ENCODE measurements around the gene P2RX4.
"Not testable (repeated sequence)": the region's sequence is repeated elsewhere in the genome, so short reads cannot be mapped to it uniquely, and the experiment has no call there.

Gene P2RX4

GRCh38 chr12:121259074-121259473 is 49.1 kb downstream of the P2RX4 start:
- in situ Hi-C loops (cut with HindIII; ENCODE audit: low pct_ligation_motif_present, low pct_unique_long_range_greater_than_20kb, low sequenced_read_pairs): no loop called here
- no peak for DNase-seq

GRCh38 chr12:121260091-121260490 is 50.2 kb downstream of the P2RX4 start:
- in situ Hi-C loops (cut with HindIII; ENCODE audit: low pct_ligation_motif_present, low pct_unique_long_range_greater_than_20kb, low sequenced_read_pairs): no loop called here
- no peak for DNase-seq

DNA sequence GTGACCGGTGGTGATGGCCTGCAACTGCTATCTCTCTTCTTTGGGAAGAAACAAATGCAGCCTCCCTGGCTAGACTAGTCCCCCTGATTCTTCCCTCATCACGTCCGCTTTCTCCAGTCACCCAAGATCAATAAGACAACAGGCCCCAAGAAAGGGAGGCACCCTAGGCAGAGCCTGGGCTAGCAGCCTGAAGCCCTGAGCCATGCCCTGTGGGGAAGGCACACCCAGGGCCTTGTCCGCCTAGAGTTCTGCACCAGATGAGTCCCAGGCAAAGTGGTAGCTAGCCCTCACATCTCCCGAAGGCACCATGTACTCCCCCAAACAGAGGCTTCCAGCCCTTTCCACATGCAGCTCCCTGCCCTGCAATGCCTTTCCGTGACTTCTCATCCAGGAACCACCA is 51.5 kb downstream of the P2RX4 start:
- in situ Hi-C loops (cut with HindIII; ENCODE audit: low pct_ligation_motif_present, low pct_unique_long_range_greater_than_20kb, low sequenced_read_pairs): no loop called here
- no peak for DNase-seq

- no peak for DNase-seq
- in situ Hi-C loops (cut with HindIII; ENCODE audit: low pct_ligation_motif_present, low pct_unique_long_range_greater_than_20kb, low sequenced_read_pairs): no loop called here
These were observed 53.4 kb downstream of the P2RX4 start for GRCh38 chr12:121263206-121263935.

DNA sequence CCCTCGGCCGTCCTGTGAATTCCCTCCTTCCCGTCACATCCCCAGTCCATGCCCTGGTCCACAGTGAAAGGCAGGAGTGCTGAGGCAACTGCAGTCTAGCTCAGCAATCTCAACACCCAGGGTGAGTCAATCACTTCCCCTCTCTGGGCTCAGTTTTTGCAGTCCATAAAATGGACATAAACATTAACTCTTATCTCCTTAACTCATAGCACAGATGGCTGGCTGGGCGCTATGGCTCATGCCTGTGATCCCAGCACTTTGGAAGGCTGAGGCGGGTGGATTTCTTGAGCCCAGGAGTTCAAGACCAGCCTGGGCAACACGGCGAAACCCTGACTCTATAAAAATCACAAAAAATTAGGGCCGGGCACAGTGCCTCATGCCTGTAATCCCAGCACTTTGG is 54.2 kb downstream of the P2RX4 start:
- in situ Hi-C loops (cut with HindIII; ENCODE audit: low pct_ligation_motif_present, low pct_unique_long_range_greater_than_20kb, low sequenced_read_pairs): no loop called here
- DNase-seq: no peak

DNA sequence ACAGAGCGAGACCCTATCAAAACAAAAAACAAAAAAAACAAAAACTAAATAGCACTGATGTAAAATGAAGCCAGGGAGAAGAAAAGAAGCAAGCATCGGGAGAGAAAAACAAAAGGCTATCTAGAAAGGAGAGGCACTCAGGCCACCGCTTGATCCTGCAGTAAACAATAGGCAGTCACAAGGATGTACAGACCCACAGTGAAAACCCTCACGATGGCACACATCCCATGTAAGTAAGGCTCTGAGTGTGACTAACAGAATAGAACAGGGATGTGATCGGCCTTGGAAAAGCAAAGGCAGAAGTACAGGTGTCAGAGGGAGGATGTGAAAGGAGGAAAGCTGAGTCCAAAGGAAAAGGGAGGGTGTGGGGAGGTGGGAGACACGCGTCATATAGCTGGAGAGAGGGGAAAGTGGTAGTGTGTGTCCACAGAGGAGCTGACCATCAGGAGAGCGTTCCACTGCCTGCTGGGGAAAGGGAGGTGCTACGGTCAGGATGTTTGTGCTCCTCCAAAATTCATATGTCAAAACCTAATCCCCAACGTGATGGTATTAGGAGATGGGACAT is 55.1 kb downstream of the P2RX4 start:
- in situ Hi-C loops (cut with HindIII; ENCODE audit: low pct_ligation_motif_present, low pct_unique_long_range_greater_than_20kb, low sequenced_read_pairs): no loop called here
- DNase-seq: no peak

DNA sequence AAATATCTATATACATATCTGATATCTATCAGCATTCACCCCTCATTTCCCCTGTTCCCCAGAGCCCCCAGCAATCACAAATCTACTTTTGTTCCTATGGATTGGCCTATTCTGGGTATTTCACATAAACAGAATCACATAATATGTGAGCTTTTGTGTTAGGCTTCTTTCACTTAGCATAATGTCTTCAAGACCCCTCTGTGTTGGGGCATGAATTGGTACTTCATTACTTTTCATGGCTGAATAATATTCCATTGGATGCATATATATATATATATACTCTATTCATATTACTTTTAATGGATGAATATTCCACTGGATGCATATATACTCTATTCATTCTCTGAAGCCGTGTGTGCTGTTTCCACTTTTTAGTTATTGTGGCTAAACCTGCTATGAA is 57.9 kb downstream of the P2RX4 start:
- no peak for DNase-seq
- in situ Hi-C loops (cut with HindIII; ENCODE audit: low pct_ligation_motif_present, low pct_unique_long_range_greater_than_20kb, low sequenced_read_pairs): no loop called here

GRCh38 chr12:121273364-121273896 is 63.5 kb downstream of the P2RX4 start:
- in situ Hi-C loops (cut with HindIII; ENCODE audit: low pct_ligation_motif_present, low pct_unique_long_range_greater_than_20kb, low sequenced_read_pairs): no loop called here
- DNase-seq: no peak

- in situ Hi-C loops (cut with HindIII; ENCODE audit: low pct_ligation_motif_present, low pct_unique_long_range_greater_than_20kb, low sequenced_read_pairs): no loop called here
- no peak for DNase-seq
These were observed 64.3 kb downstream of the P2RX4 start for GRCh38 chr12:121274036-121274763.

- DNase-seq: no peak
- in situ Hi-C loops (cut with HindIII; ENCODE audit: low pct_ligation_motif_present, low pct_unique_long_range_greater_than_20kb, low sequenced_read_pairs): no loop called here
These were observed 67.4 kb downstream of the P2RX4 start for GRCh38 chr12:121277374-121277759.

DNA sequence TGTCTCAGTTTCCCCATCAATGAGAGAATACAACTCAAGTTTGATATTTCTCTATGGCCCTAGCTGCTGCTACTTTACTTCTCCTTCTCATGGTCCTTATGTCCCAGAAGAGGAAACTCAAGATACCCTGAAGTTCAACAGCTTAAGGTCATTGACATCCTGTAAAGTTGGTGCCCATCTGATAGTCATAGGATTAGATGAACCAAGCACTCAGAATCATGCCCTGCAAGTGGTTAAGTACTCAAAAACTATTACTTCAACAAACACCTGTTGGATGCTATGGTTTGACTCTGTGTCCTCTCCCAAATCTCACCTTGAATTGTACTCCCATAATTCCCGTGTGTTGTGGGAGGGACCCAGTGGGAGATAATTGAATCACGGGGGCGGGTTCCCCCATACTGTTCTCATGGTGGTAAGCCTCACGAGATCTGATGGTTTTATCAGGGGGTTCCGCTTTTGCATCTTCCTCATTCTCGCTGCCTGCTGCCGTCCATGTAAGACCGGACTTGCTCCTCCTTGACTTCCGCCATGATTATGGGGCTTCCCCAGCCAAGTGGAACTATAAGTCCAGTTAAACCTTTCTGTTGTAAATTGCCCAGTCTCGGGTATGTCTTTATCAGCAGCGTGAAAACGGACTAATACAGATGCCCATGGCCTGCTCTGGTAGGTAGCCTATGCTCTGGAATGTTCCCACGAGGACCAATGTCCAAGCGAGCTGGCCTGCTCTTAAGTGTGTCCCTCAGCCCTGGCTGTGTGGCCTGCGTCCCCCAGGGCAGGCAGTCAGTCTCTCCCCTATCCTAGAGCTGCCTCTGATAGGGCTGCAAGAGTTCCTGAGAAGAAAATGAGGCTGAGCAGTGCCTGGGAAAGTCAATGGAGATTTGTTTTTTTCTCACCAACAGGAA is 68.5 kb downstream of the P2RX4 start:
- in situ Hi-C loops (cut with HindIII; ENCODE audit: low pct_ligation_motif_present, low pct_unique_long_range_greater_than_20kb, low sequenced_read_pairs): no loop called here
- no peak for DNase-seq

GRCh38 chr12:121279071-121279375 is 69.1 kb downstream of the P2RX4 start:
- no peak for DNase-seq
- in situ Hi-C loops (cut with HindIII; ENCODE audit: low pct_ligation_motif_present, low pct_unique_long_range_greater_than_20kb, low sequenced_read_pairs): no loop called here

DNA sequence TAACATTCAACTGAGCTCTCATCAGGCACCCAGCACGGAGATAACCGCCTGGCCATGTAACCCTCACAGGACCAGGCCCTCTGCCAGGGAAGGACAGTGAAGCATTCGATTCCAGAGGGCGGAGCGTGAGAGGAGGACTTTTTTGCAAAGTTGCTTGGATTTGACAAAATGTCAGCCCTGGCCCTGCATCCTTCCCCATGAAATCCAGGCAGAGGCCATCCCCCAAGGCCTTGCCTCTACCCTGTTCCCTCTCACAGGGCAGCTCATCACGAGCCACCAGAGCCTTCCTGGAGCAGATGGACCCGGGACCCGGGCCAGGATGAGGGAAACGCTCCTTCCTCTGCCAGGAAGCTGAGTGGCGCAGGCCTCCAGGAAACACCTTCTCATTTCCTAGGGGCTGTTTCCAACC is 69.6 kb downstream of the P2RX4 start:
- DNase-seq: no peak
- in situ Hi-C loops (cut with HindIII; ENCODE audit: low pct_ligation_motif_present, low pct_unique_long_range_greater_than_20kb, low sequenced_read_pairs): no loop called here

- in situ Hi-C loops (cut with HindIII; ENCODE audit: low pct_ligation_motif_present, low pct_unique_long_range_greater_than_20kb, low sequenced_read_pairs); DNase-seq: not testable (repeated sequence)
These were observed 70.6 kb downstream of the P2RX4 start for GRCh38 chr12:121280531-121280930.

DNA sequence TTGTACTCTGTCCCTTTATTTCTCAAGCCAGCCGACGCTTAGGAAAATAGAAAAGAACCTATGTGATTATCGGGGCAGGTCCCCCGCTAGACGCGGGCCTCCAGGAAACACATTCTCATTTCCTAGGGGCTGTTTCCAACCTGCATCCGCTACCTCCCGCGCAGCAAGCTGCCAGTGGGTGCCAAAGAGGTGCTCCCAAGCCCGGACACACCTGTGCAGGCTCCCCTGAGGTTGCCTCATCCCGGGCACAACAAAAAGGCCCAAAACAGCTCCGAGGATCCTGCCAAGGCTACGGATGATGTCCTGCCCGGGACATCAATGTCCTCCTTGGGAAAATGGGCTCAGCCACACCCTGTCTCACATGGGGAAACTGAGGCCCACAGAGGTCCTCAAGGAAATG is 71.2 kb downstream of the P2RX4 start:
- in situ Hi-C loops (cut with HindIII; ENCODE audit: low pct_ligation_motif_present, low pct_unique_long_range_greater_than_20kb, low sequenced_read_pairs); DNase-seq: not testable (repeated sequence)

- DNase-seq: no peak
- in situ Hi-C loops (cut with HindIII; ENCODE audit: low pct_ligation_motif_present, low pct_unique_long_range_greater_than_20kb, low sequenced_read_pairs): no loop called here
These were observed 72.3 kb downstream of the P2RX4 start for GRCh38 chr12:121282072-121282742.

GRCh38 chr12:121282910-121283309 is 73.0 kb downstream of the P2RX4 start:
- in situ Hi-C loops (cut with HindIII; ENCODE audit: low pct_ligation_motif_present, low pct_unique_long_range_greater_than_20kb, low sequenced_read_pairs): not testable (repeated sequence)

GRCh38 chr12:121283388-121283787 is 73.5 kb downstream of the P2RX4 start:
- in situ Hi-C loops (cut with HindIII; ENCODE audit: low pct_ligation_motif_present, low pct_unique_long_range_greater_than_20kb, low sequenced_read_pairs): no loop called here
- no peak for DNase-seq

More at GRCh38 chr12:121282910-121283309, 73.0 kb downstream of the P2RX4 start:
- not testable (repeated sequence) for DNase-seq
